Left lung (tissue), 10 donors: Measurements from ENCODE around the gene SF3B3. TPM values are rescaled to one million over a fixed set of nuclear protein-coding genes. Genes with fewer than 3 reads are reported as not detected.

Experiments used
- ATAC-seq: fragments of 200-7000 bp; cut with Tn5 transposase; one replicate; pipeline ENCODE4 v1.9.1; 2020; ENCODE audit warnings: moderate library complexity
- DNase-seq, 4 donors: peaks; one replicate each; pipeline ENCODE4 v3.0.0-alpha.2; 2013 to 2020
- H3K27ac ChIP-seq, 2 donors: fragments of 200-600 bp; sonication (generic) in 1 of 2; one replicate each; pipeline versions ENCODE4 v1.5.0 to v1.8.0; 2020 to 2021
- H3K27me3 ChIP-seq, 2 donors: fragments of 200-600 bp; sonication (generic) in 1 of 2; one replicate each; pipeline versions ENCODE4 v1.5.0 to v1.8.0; 2020 to 2021
- H3K36me3 ChIP-seq, 2 donors: fragments of 200-600 bp; sonication (generic) in 1 of 2; one replicate each; pipeline versions ENCODE4 v1.5.0 to v1.8.0; 2020 to 2021
- H3K4me1 ChIP-seq, 2 donors: fragments of 200-600 bp; one replicate each; pipeline ENCODE4 v1.8.0; 2021
- H3K4me3 ChIP-seq, 2 donors: fragments of 200-600 bp; sonication (generic) in 1 of 2; one replicate each; pipeline versions ENCODE4 v1.5.0 to v1.8.0; 2020 to 2021; ENCODE audit warnings: mild to moderate bottlenecking in 1 of 2
- H3K9me3 ChIP-seq, 2 donors: fragments of 200-600 bp; sonication (generic) in 1 of 2; one replicate each; pipeline versions ENCODE4 v1.5.0 to v1.8.0; 2020 to 2021
- CTCF ChIP-seq, 2 donors: fragments of 200-600 bp; sonication (generic) in 1 of 2; IDR thresholded peaks; one replicate each; pipeline versions ENCODE4 v1.5.0 to v1.8.0; 2021; ENCODE audit warnings: antibody characterized with exemption in 2 of 2
- intact Hi-C, 2 donors: fragments of 100-400 bp; cut with DNase I; formaldehyde crosslinking; loops; one replicate each; pipeline versions ENCODE4 v1.11.2 to v1.14.2; 2022
- polyA plus RNA-seq, 6 donors: library from polyadenylated mRNA; unstranded; fragments of 120-200 nt; gene quantifications; one replicate each; pipeline ENCODE4 v1.2.1, GENCODE V29; 2013; ENCODE audit not compliant: insufficient read length in 6 of 6
- total RNA-seq, 2 donors: library from RNA; stranded (reverse); fragmentation: NEBNext Ultra II Directional; extraction: Animal tissue kit (Norgen Biotek cat#: 25700); gene quantifications; one replicate each; pipeline ENCODE4 v1.2.1, GENCODE V29; 2021
- donor health status: DM: no; HTN: yes; CAD: no.
- donor health status: DM: no; HTN: no; CAD: no.

The SF3B3 gene
- total and polyA plus RNA-seq, 8 donors: 210 to 396 (median 366) TPM

DNA sequence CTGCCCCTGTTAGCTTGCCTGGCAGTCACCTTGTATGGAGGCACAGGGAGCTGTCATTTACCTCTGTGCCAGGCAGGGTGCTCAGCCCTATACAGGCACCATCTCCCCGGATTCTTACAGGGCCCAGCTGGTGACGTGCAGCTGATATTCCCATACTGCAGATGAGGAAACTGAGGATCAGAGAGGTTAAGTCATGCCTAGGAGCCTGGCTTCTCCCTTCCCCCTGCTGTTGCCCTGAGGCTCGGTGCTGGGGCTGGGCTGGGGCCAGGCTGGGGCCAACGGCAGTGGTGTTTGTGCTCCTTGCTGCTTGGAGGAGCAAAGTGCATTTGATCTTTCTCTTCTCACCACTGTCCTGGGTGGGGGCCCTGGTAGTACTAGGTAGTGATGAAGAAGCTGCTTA lies 68.0 kb downstream of the SF3B3 start:
- DNase-seq (no peak), ATAC-seq (no peak)
- intact Hi-C loops: no loop called here
- H3K4me1 ChIP-seq: peaks cover 5 to 16% of the 10 kb centered on the region in 2 donors
- H3K27ac ChIP-seq: peak overlapping the region; percentile 14 to 26
- no peak overlapping the region for H3K4me3 ChIP-seq
- no peaks in the 10 kb centered on the region for H3K27me3 ChIP-seq
- H3K9me3 ChIP-seq: no peaks in the 10 kb centered on the region
- H3K36me3 ChIP-seq: no peaks in the 10 kb centered on the region
- no peak for TF ChIP-seq CTCF (IDR thresholded peaks at IDR 0.05)

DNA sequence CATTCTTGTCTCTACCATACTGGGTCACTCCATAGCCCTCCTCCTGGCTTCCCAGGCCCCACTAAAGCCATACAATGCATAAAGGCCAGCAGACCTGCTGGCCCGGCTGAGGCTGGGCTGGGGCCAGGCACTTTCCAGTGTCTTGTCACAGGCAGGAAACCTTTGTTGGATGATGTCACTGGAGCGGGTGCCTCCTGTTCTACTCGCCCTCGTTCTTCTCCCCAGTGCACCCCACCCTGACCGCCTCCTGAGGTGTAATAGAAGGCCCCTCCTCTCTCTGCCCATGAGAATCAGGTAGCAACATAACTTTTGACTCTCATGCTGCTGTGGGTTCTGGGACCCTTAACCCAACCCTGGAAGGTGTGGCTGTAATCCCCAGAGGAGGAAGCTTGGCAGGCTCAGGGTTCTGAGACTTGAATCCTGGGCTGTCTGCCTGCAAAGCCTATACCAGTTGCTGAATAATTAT lies 68.5 kb downstream of the SF3B3 start:
- Histone ChIP-seq H3K4me1 (peaks cover 5 to 16% of the 10 kb centered on the region in 2 donors), H3K27ac (peak overlapping the region in 1 of 2 donors; percentile 14), H3K36me3 (no peaks in the 10 kb centered on the region), H3K4me3 (no peak overlapping the region), H3K27me3 (no peaks in the 10 kb centered on the region), H3K9me3 (no peaks in the 10 kb centered on the region)
- intact Hi-C loops: no loop called here
- DNase-seq (no peak), ATAC-seq (no peak)
- no peak for TF ChIP-seq CTCF (IDR thresholded peaks at IDR 0.05)

- intact Hi-C loops: no loop called here
- Histone ChIP-seq H3K27me3 (no peaks in the 10 kb centered on the region), H3K4me1 (peaks cover 5 to 16% of the 10 kb centered on the region in 2 donors), H3K4me3 (no peak overlapping the region), H3K36me3 (no peaks in the 10 kb centered on the region), H3K27ac (no peak overlapping the region), H3K9me3 (no peaks in the 10 kb centered on the region)
- TF ChIP-seq CTCF (IDR thresholded peaks at IDR 0.05): no peak
- DNase-seq (no peak), ATAC-seq (no peak)
Measured at GRCh38 chr16:70593544-70593943, 69.9 kb downstream of the SF3B3 start.

GRCh38 chr16:70594569-70594968 lies 71.0 kb downstream of the SF3B3 start:
- Histone ChIP-seq H3K27me3 (no peaks in the 10 kb centered on the region), H3K36me3 (no peaks in the 10 kb centered on the region), H3K27ac (no peak overlapping the region), H3K4me1 (peaks cover 5 to 16% of the 10 kb centered on the region in 2 donors), H3K4me3 (no peak overlapping the region), H3K9me3 (no peaks in the 10 kb centered on the region)
- ATAC-seq: peak; percentile 77
- peak in 1 of 4 donors; percentile 77 for DNase-seq
- no peak for TF ChIP-seq CTCF (IDR thresholded peaks at IDR 0.05)
- intact Hi-C loops: no loop called here

DNA sequence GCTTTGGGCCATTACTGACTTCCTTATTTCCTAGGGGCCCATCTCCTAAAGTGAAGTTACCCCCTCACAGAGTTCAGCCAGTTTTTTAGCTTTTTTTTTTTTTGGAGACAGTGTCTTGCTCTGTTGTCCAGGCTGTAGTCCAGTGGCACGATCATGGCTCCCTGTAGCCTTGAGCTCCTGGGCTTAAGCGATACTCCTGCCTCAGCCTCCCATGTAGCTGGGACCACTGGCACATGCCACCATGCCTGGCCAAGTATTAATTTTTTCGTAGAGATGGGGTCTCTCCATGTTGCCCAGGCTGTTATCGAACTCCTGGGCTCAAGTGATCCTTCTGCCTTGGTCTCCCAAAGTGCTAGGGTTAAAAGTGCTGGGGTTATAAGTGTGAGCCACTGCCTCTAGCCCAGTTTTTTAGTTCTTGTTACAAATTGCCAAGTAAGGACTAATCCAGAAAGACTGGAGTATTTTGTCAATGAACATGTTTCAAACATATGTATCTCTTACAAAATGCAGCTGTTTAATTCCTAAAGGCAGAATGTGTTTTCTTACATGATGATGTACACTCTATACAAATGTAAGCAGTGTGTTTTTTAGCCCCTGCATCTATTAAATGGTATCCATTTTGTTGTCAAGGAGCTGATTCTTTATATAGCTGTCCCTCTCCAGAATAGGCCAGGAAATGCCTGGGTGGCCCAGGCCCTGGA lies 73.7 kb downstream of the SF3B3 start:
- Histone ChIP-seq H3K4me3 (no peak overlapping the region), H3K27ac (no peak overlapping the region), H3K4me1 (peaks cover 0 to 3% of the 10 kb centered on the region in 2 donors), H3K27me3 (no peaks in the 10 kb centered on the region), H3K36me3 (no peaks in the 10 kb centered on the region), H3K9me3 (no peaks in the 10 kb centered on the region)
- ATAC-seq (no peak), DNase-seq (no peak)
- intact Hi-C loops: no loop called here
- no peak for TF ChIP-seq CTCF (IDR thresholded peaks at IDR 0.05)
